T1000 (cell line): ENCODE results near the gene SEPTIN2.
"Not testable (repeated sequence)": the region's sequence is repeated elsewhere in the genome, so short reads cannot be mapped to it uniquely, and the experiment has no call there.

Experiments used
- DNase-seq: peaks from one replicate; lab custom pipeline; 2025; ENCODE audit warnings: mixed read lengths; lab: John Stamatoyannopoulos, UW

Gene SEPTIN2

DNA sequence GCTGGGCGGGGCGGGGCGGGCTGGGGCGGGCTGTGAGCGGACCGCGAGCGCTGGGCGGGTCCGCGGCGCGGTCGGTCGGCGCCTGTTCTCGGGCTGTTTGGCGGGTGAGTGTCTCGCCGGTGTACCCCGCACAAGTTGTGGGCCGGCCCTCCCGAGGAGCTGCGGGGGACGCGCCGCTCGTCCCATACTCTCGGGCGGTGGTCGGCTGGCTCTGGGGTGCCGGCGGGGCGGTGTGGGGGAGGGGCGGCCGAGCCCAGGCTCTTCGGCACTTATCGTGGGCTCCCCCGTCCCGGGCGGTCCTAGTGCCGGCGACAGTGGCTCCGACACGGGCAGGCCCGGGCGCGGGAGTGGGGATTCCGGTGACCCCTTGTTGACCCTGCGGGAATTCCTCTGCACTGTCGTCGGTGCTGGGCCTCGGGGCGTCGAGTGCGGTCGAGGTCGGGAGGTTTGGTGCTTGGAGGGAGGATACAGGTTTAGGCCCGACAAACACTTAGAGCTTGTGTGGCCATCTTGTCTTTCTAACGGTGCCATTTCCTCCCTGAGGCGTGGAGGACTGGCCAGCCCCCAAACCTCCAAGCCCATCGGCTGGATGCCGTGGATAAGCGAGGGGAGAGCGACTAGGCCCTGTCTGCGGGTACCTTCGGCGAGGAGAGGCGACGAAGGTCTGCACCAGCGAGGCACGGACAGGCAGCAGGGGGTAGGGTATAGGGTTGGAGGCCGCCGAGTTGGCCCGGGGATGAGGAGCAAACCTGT is at the start of gene SEPTIN2:
Gene SEPTIN2 (plus strand): TSS at position 47 of the 753 bp plus-strand sequence. CDS start 8,308 bp downstream, outside the sequence.
- peak; percentile 77 for DNase-seq

DNA sequence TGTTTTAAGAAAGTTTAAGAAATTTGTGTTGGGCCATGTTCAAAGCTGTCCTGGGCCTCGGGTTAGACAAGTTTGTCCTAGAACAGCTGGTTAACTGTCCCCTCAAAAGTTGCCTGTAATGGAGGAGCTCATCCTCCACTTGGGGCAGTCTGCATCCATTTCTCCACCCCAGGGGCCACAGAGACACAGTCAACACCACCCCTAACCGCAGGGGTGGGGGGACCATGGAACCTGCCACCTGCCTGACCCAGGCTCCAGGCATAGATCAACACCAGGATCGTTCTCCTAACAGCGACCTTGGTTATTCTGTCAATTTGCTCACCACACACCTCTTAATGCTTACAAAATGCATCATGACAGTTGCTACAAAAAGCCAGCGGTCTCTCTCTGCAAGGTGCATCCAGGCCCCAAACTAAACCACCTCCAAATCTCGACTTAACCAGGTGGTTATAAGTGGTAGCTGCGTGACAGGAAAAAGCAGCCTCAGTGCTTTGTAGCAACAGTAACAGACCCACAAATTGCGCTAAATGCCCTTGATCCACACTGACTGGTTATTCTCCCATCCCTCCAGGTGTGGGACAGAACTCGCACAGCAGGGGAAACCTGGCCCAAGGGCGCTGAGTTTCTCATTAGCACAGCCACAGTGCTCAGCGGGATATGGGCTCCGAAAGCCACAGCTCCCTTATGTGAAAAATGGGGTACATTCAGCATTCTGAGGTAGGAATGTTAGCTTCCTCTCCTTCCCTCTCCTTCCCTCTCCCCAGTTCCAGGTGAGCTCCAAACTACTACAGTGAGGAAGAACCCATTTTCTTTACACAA is 48.3 kb upstream of the SEPTIN2 start:
- no peak for DNase-seq

DNA sequence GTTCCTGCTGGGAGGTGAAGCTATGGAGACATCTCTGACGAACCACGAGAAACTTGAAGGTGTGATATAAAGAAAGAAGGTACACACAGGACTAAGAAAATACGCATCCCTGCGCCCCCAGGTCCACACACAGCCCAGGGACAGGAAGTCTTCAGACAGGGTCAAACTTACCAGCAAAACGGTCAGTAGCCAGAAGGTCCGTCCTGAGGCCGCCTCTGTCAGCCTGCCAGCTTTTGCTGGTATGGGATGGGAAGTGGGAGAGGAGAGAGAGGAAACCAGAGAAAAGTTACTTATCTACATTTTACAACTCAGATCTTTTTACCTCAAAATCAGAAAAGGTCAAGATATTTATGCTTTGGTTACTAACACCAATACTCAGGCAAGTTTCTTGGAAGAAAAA is 47.4 kb upstream of the SEPTIN2 start:
- DNase-seq, result no peak

DNA sequence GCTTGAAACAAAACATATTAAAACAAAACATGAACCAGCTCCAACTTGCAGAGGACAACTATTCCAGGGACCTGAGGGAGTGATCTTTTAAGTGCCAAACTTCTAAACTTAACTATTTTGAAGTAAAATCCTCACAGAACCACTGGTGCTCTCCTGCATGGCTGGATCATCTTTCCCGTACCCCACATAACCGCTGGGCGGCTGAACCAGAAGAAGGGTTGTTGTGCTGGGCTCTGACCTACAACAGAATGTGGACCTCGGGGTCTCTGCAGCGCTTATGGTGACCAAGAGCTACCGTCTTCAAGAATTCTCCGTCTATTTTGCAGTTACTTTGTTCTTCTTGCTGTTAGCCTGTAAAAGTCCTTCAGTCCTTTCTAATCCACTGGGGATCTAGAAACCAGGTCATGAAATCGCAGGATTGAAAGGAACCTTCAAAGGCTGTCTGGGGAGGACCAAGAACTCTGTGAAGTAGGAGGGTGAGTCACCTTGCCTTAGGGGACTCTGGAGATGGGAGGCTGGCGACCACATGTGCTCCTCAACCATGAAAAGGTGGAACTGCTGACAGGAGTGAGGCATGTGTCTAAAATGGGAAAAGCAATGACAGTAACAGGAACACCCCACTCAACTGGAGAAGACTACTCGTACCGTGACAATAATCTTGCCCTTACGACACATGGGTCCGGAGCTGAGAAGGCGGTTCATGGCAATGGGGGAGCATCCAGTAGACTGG is 46.8 kb upstream of the SEPTIN2 start:
- DNase-seq, result peak; percentile 32

DNA sequence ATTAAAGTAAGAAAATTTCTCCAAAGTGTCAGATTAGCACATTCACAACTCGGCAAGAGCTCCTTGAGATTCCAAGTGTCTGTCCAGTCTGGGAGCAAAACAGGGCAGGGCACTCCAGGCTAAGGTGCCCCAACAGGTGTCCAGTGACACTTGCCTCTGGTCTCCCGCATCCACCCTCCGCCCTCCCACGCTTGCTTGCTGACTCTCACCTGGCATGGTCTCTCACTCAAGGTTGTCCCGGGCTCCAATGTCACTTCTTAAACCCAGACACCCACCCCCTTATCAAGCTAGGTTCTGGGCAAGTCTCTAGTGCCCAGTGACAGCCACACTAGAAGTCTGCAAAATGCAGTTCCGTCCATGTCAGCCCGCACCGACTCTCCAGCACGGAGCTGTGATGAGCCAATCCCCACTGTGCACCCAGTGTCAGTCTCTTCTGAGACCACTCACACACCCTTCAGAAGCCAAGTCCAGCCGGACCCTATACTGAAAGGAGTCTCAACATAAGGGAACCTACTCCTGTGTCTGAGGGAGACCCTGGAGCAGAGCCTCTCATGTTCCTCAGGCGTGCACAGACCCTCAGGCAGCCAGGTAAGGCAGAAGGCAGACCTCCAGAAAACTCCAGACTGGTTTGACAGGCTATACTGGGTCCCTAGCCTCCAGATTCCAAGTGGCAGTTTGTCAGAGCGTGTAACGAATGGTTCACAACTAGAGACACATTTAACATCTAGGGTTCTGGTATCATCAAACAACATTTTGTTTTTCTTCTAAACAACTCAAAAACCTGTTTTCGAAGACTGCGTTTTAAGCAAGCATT is 45.8 kb upstream of the SEPTIN2 start:
- DNase-seq, result no peak

DNA sequence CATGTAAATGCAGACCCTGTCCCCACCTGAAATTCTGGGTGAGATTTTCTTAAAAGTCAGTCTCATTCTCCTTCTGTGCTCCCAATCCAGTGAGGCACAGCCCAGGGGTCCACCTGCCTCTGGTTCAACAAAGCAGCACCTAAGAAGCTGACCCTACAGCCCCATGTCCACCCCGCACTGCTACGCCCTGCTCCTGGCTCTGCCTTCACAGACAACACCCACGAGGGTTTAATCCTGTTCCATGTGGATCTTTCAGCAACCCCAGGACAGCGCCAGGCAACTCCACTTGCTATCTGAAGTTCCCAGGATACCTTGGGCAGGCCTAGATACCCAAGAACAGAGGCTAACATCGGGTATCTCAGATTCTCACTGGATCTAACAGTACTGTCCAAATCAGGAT is 45.2 kb upstream of the SEPTIN2 start:
- no peak for DNase-seq

DNA sequence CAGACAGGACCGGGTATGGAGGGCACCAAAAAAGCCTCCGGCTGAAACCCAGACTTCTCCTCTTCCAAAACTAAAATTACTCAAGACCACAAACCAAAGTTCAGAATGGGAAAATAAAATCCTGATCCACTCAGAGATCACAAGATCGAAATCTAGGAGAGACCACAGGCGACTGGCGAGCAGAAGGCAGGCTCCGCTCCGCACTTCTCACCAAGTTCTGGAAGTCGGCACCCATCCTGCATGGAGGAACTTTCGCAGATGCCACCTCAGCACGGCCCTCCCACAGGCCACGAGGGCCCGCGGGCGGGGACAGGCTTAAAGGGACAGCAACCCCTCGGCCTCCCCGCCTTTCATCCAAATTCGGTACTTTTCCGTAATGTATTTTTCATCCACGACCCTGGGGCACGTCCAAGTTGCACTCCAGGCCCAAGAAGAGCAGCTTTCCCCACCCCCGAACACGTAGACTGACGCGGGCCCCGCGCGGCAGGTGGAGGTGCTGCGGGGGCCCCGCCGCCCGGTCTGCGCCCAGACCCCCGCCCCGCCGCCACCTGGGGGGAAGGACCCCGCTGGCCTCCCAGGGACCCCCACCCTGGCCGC is 43.9 kb upstream of the SEPTIN2 start:
- peak; percentile 24 for DNase-seq

DNA sequence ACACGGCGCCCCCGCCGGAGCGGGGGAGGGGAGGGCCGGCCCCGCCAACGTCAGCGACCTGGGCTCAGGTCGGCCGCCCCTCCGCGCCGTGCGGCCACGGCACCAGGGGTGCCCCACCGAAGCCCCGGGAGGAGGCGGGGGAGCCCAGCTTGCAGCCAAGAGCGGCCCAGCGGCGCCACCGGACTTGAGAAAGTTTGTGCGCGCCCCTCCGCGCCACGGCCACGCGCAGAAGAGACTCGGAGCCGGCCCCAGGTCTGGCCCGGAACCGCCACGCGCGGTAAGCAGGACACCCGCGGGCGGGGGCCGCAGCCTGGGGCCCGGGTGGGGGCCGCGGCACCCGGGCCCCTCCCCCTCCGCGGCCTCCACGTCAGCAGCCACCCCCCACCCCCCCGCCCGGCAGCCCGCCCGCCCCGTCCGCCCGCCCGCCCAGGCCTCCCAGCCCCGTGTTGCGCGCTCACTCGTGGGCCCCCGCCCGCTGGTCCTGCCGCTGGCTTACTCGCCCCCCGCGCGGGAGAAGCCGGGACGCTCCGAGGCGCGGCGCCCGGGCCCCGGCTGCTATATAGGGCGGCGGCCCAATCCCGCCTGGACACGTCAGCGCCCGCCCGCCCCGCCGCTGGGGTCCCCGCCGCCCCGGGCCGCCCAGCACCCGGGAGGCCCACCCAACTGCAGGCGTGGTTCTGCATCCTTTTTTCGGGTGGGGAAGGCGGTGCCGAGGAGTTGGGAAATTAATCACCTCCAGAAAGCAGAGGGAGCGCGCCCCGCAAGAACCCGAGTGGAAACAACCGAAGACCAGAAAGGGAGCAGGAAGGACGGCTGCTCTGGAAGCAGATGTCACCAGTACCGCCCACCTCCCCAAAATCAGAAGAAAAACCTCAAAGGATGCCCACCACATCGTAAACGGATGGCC is 43.2 kb upstream of the SEPTIN2 start:
- peak; percentile 59 for DNase-seq

DNA sequence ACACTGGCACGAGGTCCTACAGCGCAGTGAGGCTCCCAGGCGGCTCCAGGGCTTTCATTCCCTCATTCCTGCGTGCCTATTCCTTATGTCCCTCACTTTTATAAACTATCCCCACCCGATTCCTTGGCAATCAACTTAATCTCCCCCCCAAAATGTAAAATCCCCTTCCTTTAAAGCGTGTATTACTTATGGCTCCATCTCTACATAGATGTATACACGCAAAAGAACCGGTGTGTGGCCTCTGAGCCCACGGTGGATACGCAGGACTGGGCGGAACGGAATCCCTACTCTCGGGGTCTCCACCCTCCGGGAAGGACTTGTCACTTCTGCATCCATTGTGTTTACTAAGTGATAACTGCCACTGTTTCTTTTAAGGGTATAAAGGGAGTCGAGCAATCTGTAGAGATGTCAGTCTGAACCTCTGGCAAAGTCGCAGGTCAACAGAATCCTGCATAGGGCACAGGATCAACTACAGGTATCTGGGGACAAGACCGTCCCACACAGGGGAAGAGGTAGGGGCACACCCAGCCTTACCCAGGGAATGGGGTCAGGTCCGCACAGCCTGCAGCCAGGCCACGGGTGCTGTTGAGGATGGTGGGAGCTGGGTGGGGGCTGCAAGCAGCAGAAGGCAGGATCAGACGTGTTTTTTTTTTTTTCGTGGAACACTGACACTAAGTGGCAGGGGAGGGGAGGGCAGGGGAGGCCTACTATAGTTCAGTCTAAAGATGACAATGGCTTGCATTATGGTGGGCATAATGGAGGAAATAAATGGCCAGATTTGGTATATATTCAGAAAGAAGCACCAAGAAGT is 42.3 kb upstream of the SEPTIN2 start:
- no peak for DNase-seq

DNA sequence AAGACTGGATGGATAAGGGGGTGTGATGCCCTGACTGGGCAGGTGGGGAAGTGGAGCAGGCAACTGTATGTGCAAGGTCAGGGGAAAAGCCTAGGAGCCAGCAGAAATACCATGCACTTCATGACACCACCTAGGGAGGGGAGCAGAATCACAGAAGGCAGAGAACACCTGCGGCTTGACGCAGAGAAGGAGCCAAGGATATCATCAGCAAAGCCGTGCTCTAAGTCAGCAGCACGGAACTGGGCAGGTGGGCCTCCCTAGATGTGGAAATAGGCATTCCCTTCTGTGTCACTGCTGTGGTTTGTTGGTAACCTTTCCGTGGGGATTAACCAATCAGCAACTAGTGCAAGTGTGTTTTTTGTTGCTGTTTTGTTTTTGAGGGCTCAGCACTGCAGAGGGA is 41.6 kb upstream of the SEPTIN2 start:
- no peak for DNase-seq

DNA sequence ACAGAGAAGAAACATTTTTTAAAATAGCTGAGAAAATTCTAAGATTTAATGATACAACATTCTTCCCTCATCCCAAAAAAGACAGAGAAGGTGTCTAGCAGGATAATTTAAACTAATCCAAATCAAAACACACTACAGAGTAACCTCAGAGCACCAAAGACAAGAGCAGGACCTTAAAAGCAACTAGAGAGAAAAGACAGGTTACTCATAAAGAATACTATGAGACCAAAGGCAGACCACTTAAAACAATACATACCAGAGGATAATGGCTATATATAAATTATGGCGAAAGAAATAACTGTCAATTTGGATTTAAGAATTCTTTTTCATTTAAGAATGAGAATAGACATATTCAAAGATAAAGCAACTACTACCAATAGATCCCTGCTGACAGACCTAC is 40.2 kb upstream of the SEPTIN2 start:
- DNase-seq, result no peak

DNA sequence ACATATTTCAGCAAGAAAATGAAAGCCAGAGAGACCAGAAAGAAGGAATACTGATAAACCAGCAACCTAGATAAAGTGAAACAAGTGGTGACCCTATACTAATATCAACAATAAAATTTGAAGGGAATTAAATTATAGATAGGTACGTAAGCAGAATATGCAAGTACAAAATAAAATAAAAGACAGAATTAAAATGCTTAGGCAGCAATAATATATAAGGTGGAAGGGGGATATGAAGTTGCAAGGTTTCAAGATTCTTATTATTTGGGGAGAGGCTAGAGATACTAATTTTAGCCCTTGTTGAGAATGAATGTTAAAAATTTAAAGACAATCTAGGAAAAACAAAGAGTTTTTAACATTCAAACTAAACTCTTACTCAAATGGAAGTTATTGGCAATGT is 39.8 kb upstream of the SEPTIN2 start:
- DNase-seq, result no peak

DNA sequence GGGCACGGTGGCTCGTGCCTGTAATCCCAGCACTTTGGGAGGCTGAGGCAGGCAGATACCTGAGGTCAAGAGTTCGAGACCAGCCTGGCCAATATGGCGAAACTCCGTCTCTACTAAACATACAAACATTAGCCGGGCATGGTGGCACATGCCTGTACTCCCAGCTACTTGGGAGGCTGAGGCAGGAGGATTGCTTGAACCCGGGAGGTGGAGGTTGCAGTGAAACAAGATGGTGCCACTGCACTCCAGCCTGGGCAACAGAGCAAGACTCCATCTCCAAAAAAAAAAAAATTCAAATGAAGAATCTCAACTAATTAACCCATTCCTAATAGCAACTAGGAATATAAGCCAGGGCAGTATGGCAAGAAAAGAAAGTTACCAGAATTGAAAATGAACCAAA is 37.4 kb upstream of the SEPTIN2 start:
- not testable (repeated sequence) for DNase-seq

DNA sequence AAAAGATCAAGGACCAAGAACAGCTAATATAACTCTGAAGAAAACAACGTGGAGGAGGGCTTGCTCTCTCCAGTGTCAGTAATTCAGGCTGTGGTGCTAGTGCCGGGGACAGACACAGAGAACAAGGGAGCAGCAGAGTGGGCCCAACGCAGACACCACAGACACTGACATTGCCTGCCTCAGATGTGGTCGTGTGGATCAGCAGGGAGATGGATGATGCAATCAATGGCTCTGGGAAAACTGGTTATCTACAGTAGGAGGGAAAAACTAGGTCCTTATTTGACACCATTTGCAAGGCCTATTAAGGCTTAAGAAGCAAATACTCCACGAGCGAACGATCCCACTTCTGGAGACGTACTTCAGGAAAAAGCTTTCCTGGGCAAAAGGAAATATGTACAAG is 36.3 kb upstream of the SEPTIN2 start:
- DNase-seq, result no peak

DNA sequence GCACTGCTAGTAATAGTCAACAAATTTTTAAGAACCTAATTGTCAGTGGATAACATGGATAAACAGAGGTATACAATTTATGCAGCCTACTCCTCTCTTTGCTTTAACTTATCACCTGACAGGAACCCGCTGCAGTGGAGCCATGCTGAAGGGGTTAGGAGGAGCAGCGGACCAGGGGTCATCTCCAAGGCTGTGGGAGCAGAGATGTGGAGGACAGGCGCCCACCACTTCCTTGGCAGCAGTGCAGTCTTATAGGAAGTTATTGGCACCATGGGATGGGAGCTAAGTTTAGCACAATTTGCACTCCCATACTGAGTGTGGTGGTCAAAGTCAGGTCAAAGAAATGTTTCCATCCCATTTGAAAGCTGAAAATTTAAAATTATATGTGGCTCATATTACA is 35.9 kb upstream of the SEPTIN2 start:
- DNase-seq, result no peak

DNA sequence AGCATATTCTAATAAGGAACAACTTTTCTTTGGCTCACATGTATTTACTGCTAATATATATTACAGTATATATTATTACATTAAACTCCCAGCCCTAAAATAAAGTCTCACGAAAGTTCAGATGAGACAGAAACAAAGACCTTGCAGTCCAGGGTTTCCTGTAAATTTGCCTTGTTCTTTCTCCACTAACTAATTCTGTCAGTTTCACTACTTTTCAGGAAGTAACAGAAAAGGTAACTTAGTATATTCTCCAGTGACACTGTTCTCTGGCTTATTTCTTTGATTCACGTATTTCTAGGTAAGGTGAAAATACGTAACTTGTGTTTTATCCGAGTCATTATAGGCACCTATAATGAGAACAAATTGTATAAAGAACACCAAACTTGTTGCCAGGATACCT is 35.4 kb upstream of the SEPTIN2 start:
- no peak for DNase-seq

DNA sequence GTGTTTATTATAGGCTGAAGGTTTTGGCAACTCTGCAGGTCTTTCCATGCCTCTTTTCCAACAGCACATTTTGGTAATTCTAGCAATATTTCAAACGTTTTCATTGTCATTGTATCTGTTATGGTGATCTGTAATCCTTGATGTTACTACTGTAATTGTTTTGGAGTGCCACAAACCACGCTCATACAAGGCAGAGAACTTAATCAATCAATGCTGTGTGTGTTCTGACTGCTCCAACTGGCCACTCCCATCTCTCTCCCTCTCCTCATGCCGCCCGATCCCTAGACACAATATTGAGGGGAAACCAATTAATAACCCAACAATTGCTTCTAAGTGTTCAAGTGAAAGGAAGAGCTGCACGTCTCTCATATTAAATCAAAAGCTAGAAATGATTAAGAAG is 33.2 kb upstream of the SEPTIN2 start:
- DNase-seq, result no peak

DNA sequence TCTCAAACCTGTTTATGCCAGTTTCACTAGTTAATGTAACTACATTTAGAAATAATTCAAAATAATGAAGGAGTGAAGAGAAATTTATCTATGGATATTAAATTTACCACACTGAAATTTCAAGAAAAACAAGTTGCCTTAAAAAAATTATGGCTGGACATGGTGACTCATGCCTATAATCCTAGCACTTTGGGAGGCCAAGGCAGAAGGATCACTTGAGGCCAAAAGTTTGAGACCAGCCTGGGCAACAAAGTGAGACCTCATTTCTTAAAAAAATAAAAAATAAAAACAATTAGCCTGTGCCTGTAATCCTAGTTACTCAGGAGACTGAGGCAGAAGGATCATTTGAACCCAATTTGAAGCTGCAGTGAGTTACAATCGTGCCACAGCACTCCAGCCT is 30.1 kb upstream of the SEPTIN2 start:
- no peak for DNase-seq

DNA sequence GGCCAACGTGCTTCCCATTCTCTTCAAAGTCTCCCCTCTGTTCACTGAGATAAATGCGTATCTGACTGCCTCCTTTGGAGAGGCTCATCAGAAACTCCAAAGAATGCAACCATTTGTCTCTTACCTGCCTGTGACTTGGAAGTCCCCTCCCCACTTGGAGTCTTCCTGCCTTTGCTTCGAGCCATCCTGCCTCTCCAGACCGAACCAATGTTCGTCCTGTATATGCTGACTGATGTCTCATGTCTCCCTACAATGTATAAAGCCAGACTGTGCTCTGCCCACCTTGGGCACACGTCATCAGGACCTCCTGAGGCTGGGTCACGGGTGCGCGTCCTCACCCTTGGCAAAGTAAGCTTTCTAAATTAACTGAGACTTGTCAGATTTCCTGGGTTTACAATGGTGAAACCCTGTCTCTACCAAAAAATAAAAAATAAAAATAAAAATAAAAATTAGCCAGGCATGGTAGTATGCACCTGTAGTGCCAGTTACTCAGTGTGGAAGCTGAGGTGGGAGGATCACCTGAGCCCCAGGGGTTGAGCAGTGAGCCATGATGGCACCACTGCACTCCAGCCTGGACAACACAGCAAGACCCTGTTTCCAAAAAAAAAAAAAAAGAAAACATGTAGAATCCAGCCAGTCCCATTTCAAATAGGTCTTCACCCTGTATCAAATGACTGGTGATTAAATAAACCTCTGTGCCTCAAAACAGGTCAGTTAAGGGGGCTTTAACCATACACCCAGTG is 29.2 kb upstream of the SEPTIN2 start:
- DNase-seq, result no peak
